Measurements from ENCODE around the gene OR2F1. TPM values are rescaled to one million over a fixed set of nuclear protein-coding genes. Genes with fewer than 3 reads are reported as not detected.

Gene OR2F1
- polyA plus RNA-seq, 2 of the 4 experiments (the other 2 are of a cell fraction), result not detected

- H3K27ac ChIP-seq, result no peak overlapping the region
- FAIRE-seq (no peak), DNase-seq (ENCODE audit: low read depth in 1 of 2, low spot score in 1 of 2) (no peak), ATAC-seq (no peak)
- H3K4me3 ChIP-seq, result no peak overlapping the region
- ChIA-PET POLR2A (interaction anchor here (3.5 kb wide), 1 partner anchor 9 kb away, joined by 20 read pairs; the partner anchor contains the start of gene TCAF1), CTCF (interaction anchor here (1.1 kb wide), 1 partner anchor 10 kb away, joined by 7 read pairs; no protein-coding TSS in a partner anchor)
- TF ChIP-seq POLR2AphosphoS2 (conservative IDR thresholded peaks at IDR 0.05; ENCODE audit: low read length) (no peak), TP53 (CRISPR knock-in tag; IDR thresholded peaks at IDR 0.05) (no peak), REST (IDR thresholded peaks at IDR 0.05) (no peak), HES2 (IDR thresholded peaks at IDR 0.05) (no peak), CBX2 (IDR thresholded peaks at IDR 0.05; ENCODE audit: borderline replicate concordance, low read depth) (no peak), SMC3 (IDR thresholded peaks at IDR 0.05) (no peak), FOSB (CRISPR knock-in tag; IDR thresholded peaks at IDR 0.05) (no peak), CBX8 (IDR thresholded peaks at IDR 0.05) (no peak), ELK1 (IDR thresholded peaks at IDR 0.05; ENCODE audit: low read depth, low read length) (no peak), E2F6 (IDR thresholded peaks at IDR 0.05; ENCODE audit: borderline replicate concordance, low read depth) (no peak), MAX (IDR thresholded peaks at IDR 0.05) (no peak), RFX5 (IDR thresholded peaks at IDR 0.05) (no peak)
- H3K9me3 ChIP-seq, result no peaks in the 10 kb centered on the region
- H3K4me1 ChIP-seq, result no peaks in the 10 kb centered on the region
- WGBS (ENCODE audit: missing lambda C conversion rate), result 62% methylated on average over 3 of the region's 3 CpGs
- no peak overlapping the region for H3K4me2 ChIP-seq
Observed at GRCh38 chr7:143910473-143911248, 44.0 kb upstream of the OR2F1 start.

- CTCF ChIA-PET, result interaction anchor here (0.6 kb wide), 1 partner anchor 1389 kb away, joined by 3 read pairs; no protein-coding TSS in a partner anchor
- ATAC-seq, result no peak
- POLR2A ChIA-PET, result no interaction called here
- H3K4me3 ChIP-seq, result no peak overlapping the region
- 50% methylated on average over 3 of the region's 3 CpGs for WGBS (ENCODE audit: missing lambda C conversion rate)
- no peak overlapping the region for H3K4me2 ChIP-seq
- H3K9me3 ChIP-seq, result no peaks in the 10 kb centered on the region
- no peak overlapping the region for H3K27ac ChIP-seq
- DNase-seq (ENCODE audit: low read depth in 1 of 2, low spot score in 1 of 2), result no peak
- no peaks in the 10 kb centered on the region for H3K4me1 ChIP-seq
- peak; percentile 23 for FAIRE-seq
- TF ChIP-seq KDM5A (IDR thresholded peaks at IDR 0.05), result no peak
- TF ChIP-seq ESRRA (IDR thresholded peaks at IDR 0.05; ENCODE audit: borderline replicate concordance, low read length), result no peak
- TF ChIP-seq RARB (CRISPR knock-in tag; IDR thresholded peaks at IDR 0.05), result no peak
- no peak for TF ChIP-seq ZFP36 (IDR thresholded peaks at IDR 0.05; ENCODE audit: borderline replicate concordance, partially characterized antibody)
- no peak for TF ChIP-seq MAX (IDR thresholded peaks at IDR 0.05)
- no peak for TF ChIP-seq JUN (IDR thresholded peaks at IDR 0.05)
- no peak for TF ChIP-seq POLR2AphosphoS2 (conservative IDR thresholded peaks at IDR 0.05; ENCODE audit: low read length)
- no peak for TF ChIP-seq NR3C1 (IDR thresholded peaks at IDR 0.05)
- TF ChIP-seq TP53 (CRISPR knock-in tag; IDR thresholded peaks at IDR 0.05), result no peak
- no peak for TF ChIP-seq CEBPB (IDR thresholded peaks at IDR 0.05)
- no peak for TF ChIP-seq CBX2 (IDR thresholded peaks at IDR 0.05; ENCODE audit: borderline replicate concordance, low read depth)
- TF ChIP-seq FOXS1 (CRISPR knock-in tag; IDR thresholded peaks at IDR 0.05), result no peak
- no peak for TF ChIP-seq EP300 (IDR thresholded peaks at IDR 0.05)
- TF ChIP-seq MAZ (IDR thresholded peaks at IDR 0.05; ENCODE audit: borderline replicate concordance, low read depth, low read length), result no peak
- no peak for TF ChIP-seq HES2 (IDR thresholded peaks at IDR 0.05)
- TF ChIP-seq HEYL (CRISPR knock-in tag; IDR thresholded peaks at IDR 0.05), result no peak
- TF ChIP-seq NPAS2 (CRISPR knock-in tag; IDR thresholded peaks at IDR 0.05; ENCODE audit: borderline replicate concordance), result no peak
Observed at GRCh38 chr7:143913945-143914615, 40.6 kb upstream of the OR2F1 start.
